WTC11 (cell line): Measurements from ENCODE around the gene CCNJ. TPM values are rescaled to one million over a fixed set of nuclear protein-coding genes. Genes with fewer than 3 reads are reported as not detected.

ENCODE experiments used
- ATAC-seq: fragments of 200-7000 bp; cut with Tn5 transposase; 2 replicates; pipeline ENCODE4 v1.10.0; 2021; ENCODE audit warnings: mild to moderate bottlenecking, moderate library complexity
- CTCF ChIA-PET: fragments of 300-600 bp; sonication (Branson Sonifier 250); formaldehyde crosslinking; loops from one replicate; lab custom pipeline; 2021; ENCODE audit warnings: antibody characterized with exemption; lab: Charles Lee
- POLR2A ChIA-PET: fragments of 350-600 bp; sonication (Branson Sonifier 250); formaldehyde crosslinking; loops from one replicate; lab custom pipeline; 2021; ENCODE audit warnings: antibody characterized with exemption; lab: Charles Lee
- DNase-seq: peaks from one replicate; pipeline ENCODE4 v3.0.0; 2021; ENCODE audit warnings: low spot score
- H3K27ac Mint-ChIP-seq: 2 replicates; pipeline ENCODE4 v1.8.0; 2021; ENCODE audit warnings: mixed read lengths
- H3K27me3 Mint-ChIP-seq: 2 replicates; pipeline ENCODE4 v1.8.0; 2021; ENCODE audit warnings: low read depth, mild to moderate bottlenecking, moderate library complexity, mixed read lengths
- H3K36me3 Mint-ChIP-seq: 2 replicates; pipeline ENCODE4 v1.8.0; 2021; ENCODE audit warnings: mixed read lengths
- H3K4me1 Mint-ChIP-seq: 2 replicates; pipeline ENCODE4 v1.8.0; 2022; ENCODE audit warnings: mixed read lengths
- H3K4me3 Mint-ChIP-seq: 2 replicates; pipeline ENCODE4 v1.8.0; 2021; ENCODE audit warnings: mild to moderate bottlenecking, moderate library complexity, mixed read lengths
- H3K9me3 Mint-ChIP-seq: 2 replicates; pipeline ENCODE4 v1.8.0; 2021; ENCODE audit warnings: mixed read lengths
- ATF3 ChIP-seq: sonication (generic); formaldehyde crosslinking; conservative IDR thresholded peaks from 2 replicates; pipeline ENCODE4 v1.8.1; 2022; ENCODE audit warnings: mild to moderate bottlenecking, missing genetic modification reagents
- CDX4 ChIP-seq: fragments of 250-450 bp; sonication (Bioruptor Pico); IDR thresholded peaks from 2 replicates; pipeline ENCODE4 v1.9.0; 2021; ENCODE audit warnings: moderate library complexity, mild to moderate bottlenecking, inconsistent platforms, borderline replicate concordance
- ELF4 ChIP-seq: sonication (generic); formaldehyde crosslinking; IDR thresholded peaks from 2 replicates; pipeline ENCODE4 v1.8.1; 2022; ENCODE audit warnings: low read depth, mild to moderate bottlenecking, moderate library complexity, missing genetic modification reagents
- ETV6 ChIP-seq: sonication (generic); formaldehyde crosslinking; IDR thresholded peaks from 2 replicates; pipeline ENCODE4 v1.8.1; 2022; ENCODE audit warnings: mild to moderate bottlenecking, missing genetic modification reagents
- JUN ChIP-seq: sonication (generic); formaldehyde crosslinking; IDR thresholded peaks from 2 replicates; pipeline ENCODE4 v1.8.0; 2023; ENCODE audit warnings: mild to moderate bottlenecking, missing genetic modification reagents
- NR2C2 ChIP-seq: sonication (generic); formaldehyde crosslinking; IDR thresholded peaks from 2 replicates; pipeline ENCODE4 v1.8.0; 2022; ENCODE audit warnings: mild to moderate bottlenecking, missing genetic modification reagents
- SMAD4 ChIP-seq: sonication (generic); formaldehyde crosslinking; IDR thresholded peaks from 2 replicates; pipeline ENCODE4 v1.8.0; 2022; ENCODE audit warnings: mild to moderate bottlenecking, missing genetic modification reagents
- STAT6 ChIP-seq: sonication (generic); formaldehyde crosslinking; conservative IDR thresholded peaks from 2 replicates; pipeline ENCODE4 v1.8.1; 2023; ENCODE audit warnings: mild to moderate bottlenecking, low read depth, missing genetic modification reagents, moderate library complexity
- ZNF121 ChIP-seq: sonication (generic); formaldehyde crosslinking; IDR thresholded peaks from 2 replicates; pipeline ENCODE4 v1.8.0; 2023; ENCODE audit warnings: missing genetic modification reagents
- ZNF416 ChIP-seq: fragments of 250-450 bp; sonication (Bioruptor Pico); IDR thresholded peaks from 2 replicates; pipeline ENCODE4 v1.9.0; 2021; ENCODE audit warnings: mild to moderate bottlenecking, inconsistent platforms
- ZNF423 ChIP-seq: fragments of 250-450 bp; sonication (Bioruptor Pico); IDR thresholded peaks from 2 replicates; pipeline ENCODE4 v2.1.2; 2022; ENCODE audit warnings: mild to moderate bottlenecking, moderate library complexity
- ZSCAN18 ChIP-seq: fragments of 250-450 bp; sonication (Bioruptor Pico); IDR thresholded peaks from 2 replicates; pipeline ENCODE4 v2.1.2; 2022; ENCODE audit warnings: mild to moderate bottlenecking, moderate library complexity
- total RNA-seq: library from RNA; stranded (reverse); gene quantifications from 3 replicates; pipeline ENCODE4 v1.2.3, GENCODE V29; 2021
- TF ChIP-seq, protein P1 (sequence below): sonication (generic); formaldehyde crosslinking; IDR thresholded peaks from 2 replicates; pipeline ENCODE4 v1.8.1; 2023; ENCODE audit warnings: mild to moderate bottlenecking, moderate library complexity, missing genetic modification reagents
- TF ChIP-seq, protein P2 (sequence below): fragments of 250-450 bp; sonication (Bioruptor Pico); IDR thresholded peaks from 2 replicates; pipeline ENCODE4 v1.9.0; 2021; ENCODE audit warnings: mild to moderate bottlenecking, borderline replicate concordance
- TF ChIP-seq, protein P3 (sequence below): sonication (generic); formaldehyde crosslinking; IDR thresholded peaks from 2 replicates; pipeline ENCODE4 v1.8.1; 2023; ENCODE audit warnings: mild to moderate bottlenecking, missing genetic modification reagents, moderate library complexity
- TF ChIP-seq, protein P4 (sequence below): sonication (generic); formaldehyde crosslinking; IDR thresholded peaks from 2 replicates; pipeline ENCODE4 v1.8.0; 2023; ENCODE audit warnings: missing genetic modification reagents, mild to moderate bottlenecking, borderline replicate concordance
- TF ChIP-seq, protein P5 (sequence below): sonication (generic); formaldehyde crosslinking; IDR thresholded peaks from 2 replicates; pipeline ENCODE4 v1.8.1; 2022; ENCODE audit warnings: low read depth, missing genetic modification reagents, borderline replicate concordance

CCNJ gene
- total RNA-seq, 1 experiment from 2014 or later: 25.7 TPM

GRCh38 chr10:95998255-95998784 is 45.1 kb upstream of the CCNJ start (continued):
- no peak for TF ChIP-seq STAT6 (CRISPR knock-in tag)

DNA sequence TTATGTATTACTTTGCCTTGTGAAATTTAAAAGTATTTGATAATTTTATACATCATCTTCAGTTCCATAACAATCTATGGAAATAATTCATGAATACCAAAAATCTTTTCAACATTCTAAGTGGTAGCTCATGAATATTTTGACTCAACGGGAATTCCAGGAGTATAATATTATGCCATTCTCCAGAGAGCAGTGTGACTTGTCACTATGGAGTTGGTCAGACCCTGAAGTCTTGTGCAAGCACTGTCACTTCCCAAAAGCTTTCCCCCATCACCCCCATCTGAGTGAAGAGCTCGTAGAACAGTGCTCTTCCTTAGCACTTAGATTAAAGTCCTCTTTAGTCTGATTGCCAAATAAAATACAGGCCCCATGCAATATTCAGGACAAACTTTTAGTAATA is 29.4 kb upstream of the CCNJ start:
- POLR2A ChIA-PET: no interaction called here
- TF ChIP-seq SMAD4 (CRISPR knock-in tag) (no peak), ELF4 (CRISPR knock-in tag) (no peak), ATF3 (CRISPR knock-in tag) (no peak), ZSCAN18 (CRISPR knock-in tag) (no peak), ZNF423 (CRISPR knock-in tag) (no peak), CDX4 (no peak), ZNF121 (CRISPR knock-in tag) (no peak), ETV6 (no peak), ZNF416 (CRISPR knock-in tag) (no peak), NR2C2 (no peak), JUN (no peak)
- TF ChIP-seq, protein P1, sequence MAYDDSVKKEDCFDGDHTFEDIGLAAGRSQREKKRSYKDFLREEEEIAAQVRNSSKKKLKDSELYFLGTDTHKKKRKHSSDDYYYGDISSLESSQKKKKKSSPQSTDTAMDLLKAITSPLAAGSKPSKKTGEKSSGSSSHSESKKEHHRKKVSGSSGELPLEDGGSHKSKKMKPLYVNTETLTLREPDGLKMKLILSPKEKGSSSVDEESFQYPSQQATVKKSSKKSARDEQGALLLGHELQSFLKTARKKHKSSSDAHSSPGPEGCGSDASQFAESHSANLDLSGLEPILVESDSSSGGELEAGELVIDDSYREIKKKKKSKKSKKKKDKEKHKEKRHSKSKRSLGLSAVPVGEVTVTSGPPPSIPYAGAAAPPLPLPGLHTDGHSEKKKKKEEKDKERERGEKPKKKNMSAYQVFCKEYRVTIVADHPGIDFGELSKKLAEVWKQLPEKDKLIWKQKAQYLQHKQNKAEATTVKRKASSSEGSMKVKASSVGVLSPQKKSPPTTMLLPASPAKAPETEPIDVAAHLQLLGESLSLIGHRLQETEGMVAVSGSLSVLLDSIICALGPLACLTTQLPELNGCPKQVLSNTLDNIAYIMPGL: no peak
- TF ChIP-seq, protein P2, sequence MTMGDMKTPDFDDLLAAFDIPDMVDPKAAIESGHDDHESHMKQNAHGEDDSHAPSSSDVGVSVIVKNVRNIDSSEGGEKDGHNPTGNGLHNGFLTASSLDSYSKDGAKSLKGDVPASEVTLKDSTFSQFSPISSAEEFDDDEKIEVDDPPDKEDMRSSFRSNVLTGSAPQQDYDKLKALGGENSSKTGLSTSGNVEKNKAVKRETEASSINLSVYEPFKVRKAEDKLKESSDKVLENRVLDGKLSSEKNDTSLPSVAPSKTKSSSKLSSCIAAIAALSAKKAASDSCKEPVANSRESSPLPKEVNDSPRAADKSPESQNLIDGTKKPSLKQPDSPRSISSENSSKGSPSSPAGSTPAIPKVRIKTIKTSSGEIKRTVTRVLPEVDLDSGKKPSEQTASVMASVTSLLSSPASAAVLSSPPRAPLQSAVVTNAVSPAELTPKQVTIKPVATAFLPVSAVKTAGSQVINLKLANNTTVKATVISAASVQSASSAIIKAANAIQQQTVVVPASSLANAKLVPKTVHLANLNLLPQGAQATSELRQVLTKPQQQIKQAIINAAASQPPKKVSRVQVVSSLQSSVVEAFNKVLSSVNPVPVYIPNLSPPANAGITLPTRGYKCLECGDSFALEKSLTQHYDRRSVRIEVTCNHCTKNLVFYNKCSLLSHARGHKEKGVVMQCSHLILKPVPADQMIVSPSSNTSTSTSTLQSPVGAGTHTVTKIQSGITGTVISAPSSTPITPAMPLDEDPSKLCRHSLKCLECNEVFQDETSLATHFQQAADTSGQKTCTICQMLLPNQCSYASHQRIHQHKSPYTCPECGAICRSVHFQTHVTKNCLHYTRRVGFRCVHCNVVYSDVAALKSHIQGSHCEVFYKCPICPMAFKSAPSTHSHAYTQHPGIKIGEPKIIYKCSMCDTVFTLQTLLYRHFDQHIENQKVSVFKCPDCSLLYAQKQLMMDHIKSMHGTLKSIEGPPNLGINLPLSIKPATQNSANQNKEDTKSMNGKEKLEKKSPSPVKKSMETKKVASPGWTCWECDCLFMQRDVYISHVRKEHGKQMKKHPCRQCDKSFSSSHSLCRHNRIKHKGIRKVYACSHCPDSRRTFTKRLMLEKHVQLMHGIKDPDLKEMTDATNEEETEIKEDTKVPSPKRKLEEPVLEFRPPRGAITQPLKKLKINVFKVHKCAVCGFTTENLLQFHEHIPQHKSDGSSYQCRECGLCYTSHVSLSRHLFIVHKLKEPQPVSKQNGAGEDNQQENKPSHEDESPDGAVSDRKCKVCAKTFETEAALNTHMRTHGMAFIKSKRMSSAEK (CRISPR knock-in tag): no peak
- TF ChIP-seq, protein P3, sequence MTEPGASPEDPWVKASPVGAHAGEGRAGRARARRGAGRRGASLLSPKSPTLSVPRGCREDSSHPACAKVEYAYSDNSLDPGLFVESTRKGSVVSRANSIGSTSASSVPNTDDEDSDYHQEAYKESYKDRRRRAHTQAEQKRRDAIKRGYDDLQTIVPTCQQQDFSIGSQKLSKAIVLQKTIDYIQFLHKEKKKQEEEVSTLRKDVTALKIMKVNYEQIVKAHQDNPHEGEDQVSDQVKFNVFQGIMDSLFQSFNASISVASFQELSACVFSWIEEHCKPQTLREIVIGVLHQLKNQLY (CRISPR knock-in tag): no peak
- TF ChIP-seq, protein P4, sequence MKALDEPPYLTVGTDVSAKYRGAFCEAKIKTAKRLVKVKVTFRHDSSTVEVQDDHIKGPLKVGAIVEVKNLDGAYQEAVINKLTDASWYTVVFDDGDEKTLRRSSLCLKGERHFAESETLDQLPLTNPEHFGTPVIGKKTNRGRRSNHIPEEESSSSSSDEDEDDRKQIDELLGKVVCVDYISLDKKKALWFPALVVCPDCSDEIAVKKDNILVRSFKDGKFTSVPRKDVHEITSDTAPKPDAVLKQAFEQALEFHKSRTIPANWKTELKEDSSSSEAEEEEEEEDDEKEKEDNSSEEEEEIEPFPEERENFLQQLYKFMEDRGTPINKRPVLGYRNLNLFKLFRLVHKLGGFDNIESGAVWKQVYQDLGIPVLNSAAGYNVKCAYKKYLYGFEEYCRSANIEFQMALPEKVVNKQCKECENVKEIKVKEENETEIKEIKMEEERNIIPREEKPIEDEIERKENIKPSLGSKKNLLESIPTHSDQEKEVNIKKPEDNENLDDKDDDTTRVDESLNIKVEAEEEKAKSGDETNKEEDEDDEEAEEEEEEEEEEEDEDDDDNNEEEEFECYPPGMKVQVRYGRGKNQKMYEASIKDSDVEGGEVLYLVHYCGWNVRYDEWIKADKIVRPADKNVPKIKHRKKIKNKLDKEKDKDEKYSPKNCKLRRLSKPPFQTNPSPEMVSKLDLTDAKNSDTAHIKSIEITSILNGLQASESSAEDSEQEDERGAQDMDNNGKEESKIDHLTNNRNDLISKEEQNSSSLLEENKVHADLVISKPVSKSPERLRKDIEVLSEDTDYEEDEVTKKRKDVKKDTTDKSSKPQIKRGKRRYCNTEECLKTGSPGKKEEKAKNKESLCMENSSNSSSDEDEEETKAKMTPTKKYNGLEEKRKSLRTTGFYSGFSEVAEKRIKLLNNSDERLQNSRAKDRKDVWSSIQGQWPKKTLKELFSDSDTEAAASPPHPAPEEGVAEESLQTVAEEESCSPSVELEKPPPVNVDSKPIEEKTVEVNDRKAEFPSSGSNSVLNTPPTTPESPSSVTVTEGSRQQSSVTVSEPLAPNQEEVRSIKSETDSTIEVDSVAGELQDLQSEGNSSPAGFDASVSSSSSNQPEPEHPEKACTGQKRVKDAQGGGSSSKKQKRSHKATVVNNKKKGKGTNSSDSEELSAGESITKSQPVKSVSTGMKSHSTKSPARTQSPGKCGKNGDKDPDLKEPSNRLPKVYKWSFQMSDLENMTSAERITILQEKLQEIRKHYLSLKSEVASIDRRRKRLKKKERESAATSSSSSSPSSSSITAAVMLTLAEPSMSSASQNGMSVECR (CRISPR knock-in tag): no peak
- TF ChIP-seq, protein P5, sequence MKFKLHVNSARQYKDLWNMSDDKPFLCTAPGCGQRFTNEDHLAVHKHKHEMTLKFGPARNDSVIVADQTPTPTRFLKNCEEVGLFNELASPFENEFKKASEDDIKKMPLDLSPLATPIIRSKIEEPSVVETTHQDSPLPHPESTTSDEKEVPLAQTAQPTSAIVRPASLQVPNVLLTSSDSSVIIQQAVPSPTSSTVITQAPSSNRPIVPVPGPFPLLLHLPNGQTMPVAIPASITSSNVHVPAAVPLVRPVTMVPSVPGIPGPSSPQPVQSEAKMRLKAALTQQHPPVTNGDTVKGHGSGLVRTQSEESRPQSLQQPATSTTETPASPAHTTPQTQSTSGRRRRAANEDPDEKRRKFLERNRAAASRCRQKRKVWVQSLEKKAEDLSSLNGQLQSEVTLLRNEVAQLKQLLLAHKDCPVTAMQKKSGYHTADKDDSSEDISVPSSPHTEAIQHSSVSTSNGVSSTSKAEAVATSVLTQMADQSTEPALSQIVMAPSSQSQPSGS (CRISPR knock-in tag): no peak
- TF ChIP-seq, all 79 proteins: peak for 0
- Mint-ChIP-seq H3K27ac (no peak overlapping the region), H3K27me3 (no peaks in the 10 kb centered on the region; the same call in 1 of the 2 replicates), H3K36me3 (no peaks in the 10 kb centered on the region), H3K4me1 (no peaks in the 10 kb centered on the region), H3K4me3 (no peak overlapping the region), H3K9me3 (no peaks in the 10 kb centered on the region)
- ATAC-seq: no peak
- DNase-seq: no peak
- CTCF ChIA-PET: interaction anchor here (1.2 to 1.4 kb wide), 3 partner anchors 216 to 320 kb away, joined by 3 to 5 read pairs (median 5); partner anchors contain the start of gene TCTN3
